SU-DHL-6 (cell line): Measurements from ENCODE around the gene SRXN1.

ENCODE experiments used
- EZH2phosphoT487 ChIP-seq: fragments of 200-600 bp; sonication (generic), shearing (Covaris generic); conservative IDR thresholded peaks from 2 replicates; pipeline ENCODE4 v1.6.1; 2018; ENCODE audit warnings: mild to moderate bottlenecking, antibody characterized with exemption, low read length, moderate library complexity, mixed read lengths
- TF ChIP-seq, protein P1 (sequence below): fragments of 200-600 bp; sonication (generic); IDR thresholded peaks from one replicate; pipeline ENCODE4 v1.5.1; 2017; ENCODE audit warnings: antibody characterized with exemption, mild to moderate bottlenecking, low read length, moderate library complexity; ENCODE audit not compliant: insufficient read depth, poor library complexity, severe bottlenecking

DNA sequence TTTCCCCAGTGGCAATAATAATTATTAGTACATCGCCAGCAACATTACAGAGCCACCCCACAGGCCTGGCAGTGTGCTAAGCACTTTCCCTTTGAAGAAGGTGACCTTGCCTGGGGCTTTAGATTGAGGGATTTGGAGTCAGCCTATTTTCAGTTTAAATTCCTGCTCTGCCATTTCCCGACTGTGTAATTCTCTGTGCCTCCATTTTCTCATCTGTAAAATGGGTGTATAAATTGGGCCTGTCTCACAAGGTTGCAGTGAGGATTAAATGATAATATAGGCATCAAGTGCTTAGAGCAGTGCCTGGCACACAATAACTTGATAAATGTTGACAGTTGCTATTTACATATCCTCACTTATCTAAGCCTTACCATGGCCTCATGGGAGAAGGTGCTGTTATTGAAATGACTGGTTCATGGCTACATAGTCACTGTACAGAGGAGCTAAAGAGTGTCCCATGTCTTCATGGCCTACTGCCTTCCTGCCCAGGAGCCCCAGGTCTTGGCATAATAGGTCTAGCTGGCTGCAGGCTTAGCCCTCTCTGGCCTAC, 27.7 kb upstream of the SRXN1 start:
- TF ChIP-seq, protein P1, sequence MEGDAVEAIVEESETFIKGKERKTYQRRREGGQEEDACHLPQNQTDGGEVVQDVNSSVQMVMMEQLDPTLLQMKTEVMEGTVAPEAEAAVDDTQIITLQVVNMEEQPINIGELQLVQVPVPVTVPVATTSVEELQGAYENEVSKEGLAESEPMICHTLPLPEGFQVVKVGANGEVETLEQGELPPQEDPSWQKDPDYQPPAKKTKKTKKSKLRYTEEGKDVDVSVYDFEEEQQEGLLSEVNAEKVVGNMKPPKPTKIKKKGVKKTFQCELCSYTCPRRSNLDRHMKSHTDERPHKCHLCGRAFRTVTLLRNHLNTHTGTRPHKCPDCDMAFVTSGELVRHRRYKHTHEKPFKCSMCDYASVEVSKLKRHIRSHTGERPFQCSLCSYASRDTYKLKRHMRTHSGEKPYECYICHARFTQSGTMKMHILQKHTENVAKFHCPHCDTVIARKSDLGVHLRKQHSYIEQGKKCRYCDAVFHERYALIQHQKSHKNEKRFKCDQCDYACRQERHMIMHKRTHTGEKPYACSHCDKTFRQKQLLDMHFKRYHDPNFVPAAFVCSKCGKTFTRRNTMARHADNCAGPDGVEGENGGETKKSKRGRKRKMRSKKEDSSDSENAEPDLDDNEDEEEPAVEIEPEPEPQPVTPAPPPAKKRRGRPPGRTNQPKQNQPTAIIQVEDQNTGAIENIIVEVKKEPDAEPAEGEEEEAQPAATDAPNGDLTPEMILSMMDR = no peak
- no peak for TF ChIP-seq EZH2phosphoT487
